ENCODE data around the gene SIGLECL1.
"Not testable (repeated sequence)": the region's sequence is repeated elsewhere in the genome, so short reads cannot be mapped to it uniquely, and the experiment has no call there.

SIGLECL1 gene

DNA sequence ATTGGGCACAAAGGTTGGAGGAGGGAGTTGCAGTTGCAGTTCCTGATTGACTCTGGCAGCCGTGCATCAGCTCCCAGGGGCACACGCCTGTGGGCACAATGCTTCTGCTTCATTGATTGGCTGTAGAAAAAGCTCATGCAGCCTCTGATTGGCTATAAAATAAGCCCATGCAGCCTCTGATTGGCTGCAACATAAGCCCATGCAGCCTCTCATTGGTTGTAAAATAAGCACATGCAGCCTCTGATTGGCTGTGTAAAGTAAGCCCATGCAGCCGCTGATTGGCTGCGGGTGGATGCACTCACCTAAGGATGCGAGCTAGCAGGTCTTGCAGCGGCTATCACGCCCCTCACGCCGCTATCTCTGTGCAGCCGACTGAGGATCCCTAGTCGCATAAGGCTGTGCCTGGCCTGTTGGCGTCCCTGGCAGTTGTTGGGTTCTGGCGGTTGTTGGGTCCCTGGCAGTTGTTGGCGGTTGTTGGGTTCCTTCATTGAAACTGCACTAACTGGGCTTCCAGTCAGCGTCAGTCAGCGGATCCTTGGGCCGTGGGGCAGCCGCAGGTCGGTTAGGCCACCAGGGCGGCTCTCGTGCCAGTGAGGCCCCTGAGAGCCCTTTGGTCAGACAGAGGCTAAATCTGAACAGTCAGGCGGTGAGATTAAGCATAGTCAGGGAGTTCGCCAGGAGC is at the start of gene SIGLECL1:
SIGLECL1 (plus strand) TSS at position 295 of the 682 bp plus-strand sequence. CDS start 12,993 bp downstream, outside the sequence.
- no peak for DNase-seq

DNA sequence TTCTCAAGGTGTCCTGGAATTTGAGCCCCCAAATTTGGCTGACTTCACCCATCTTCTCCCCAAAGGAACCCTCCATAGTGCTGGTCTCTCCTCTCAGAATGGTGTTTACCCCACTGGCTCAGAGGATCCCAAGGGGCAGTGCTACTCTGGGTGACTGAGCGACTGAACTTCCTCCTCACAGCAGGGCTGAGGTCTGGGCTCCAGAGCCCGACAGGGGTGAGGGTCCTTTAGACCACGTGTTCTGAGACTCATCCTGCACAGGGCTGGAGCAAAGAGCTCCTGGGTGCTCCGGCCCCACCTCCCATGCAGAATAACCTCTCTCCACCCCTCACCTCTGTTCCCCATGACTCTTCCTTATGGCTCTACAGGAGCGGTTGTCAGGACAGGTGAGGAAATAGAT is 49.2 kb upstream of the SIGLECL1 start:
- no peak for DNase-seq

DNA sequence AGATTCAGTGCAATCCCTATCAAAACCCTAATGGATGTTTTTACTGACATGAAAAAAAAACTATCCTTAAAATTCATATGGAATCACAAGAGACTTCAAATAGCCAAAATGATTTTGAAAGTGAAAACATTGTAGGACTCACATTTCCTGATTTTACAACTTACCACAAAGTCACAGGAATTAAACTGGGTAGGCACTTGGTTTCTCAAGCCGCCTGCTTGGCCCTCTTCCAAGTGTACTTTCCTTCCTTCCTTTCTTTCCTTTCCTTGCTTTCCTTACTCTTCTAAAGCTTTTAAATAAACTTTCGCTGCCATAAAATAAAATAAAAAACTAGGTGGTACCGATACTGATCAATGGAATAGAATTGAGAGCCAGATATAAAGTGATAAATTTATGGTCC is 47.0 kb upstream of the SIGLECL1 start:
- no peak for DNase-seq

DNA sequence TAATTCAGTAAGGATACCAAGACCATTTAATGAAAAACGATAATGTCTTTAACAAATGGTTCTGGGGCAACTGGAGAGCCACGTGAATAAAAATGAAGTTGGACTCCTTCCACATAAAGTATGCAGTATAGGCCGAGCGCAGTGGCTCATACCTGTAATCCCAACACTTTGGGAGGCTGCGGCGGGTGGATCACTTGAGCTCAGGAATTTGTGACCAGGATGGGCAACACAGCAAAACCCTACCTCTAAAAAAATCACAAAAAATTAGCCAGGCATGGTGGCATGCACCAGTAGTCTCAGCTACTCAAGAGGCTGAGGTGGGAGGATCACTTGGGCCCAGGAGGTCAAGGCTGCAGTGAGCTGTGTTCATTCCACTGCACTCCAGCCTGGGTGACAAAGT is 46.6 kb upstream of the SIGLECL1 start:
- no peak for DNase-seq

DNA sequence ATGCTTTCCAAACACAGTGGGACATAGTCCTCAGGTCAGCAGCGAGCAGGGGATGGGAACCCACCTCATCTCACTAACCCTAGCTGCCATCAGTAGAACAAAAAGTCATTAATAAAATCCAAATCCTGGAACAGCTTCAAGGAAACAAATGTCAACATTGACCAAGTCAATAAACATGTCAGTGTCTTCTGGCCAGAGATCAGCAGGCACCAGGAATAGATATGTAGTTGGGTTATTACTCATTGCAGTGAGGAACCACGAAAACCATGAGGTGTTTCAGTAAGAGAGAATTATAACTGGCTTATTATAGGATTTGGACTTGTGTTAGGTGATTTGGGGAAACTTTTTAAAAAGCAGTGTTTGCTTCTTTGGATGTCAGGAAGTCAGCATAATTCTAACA is 43.1 kb upstream of the SIGLECL1 start:
- DNase-seq = no peak

DNA sequence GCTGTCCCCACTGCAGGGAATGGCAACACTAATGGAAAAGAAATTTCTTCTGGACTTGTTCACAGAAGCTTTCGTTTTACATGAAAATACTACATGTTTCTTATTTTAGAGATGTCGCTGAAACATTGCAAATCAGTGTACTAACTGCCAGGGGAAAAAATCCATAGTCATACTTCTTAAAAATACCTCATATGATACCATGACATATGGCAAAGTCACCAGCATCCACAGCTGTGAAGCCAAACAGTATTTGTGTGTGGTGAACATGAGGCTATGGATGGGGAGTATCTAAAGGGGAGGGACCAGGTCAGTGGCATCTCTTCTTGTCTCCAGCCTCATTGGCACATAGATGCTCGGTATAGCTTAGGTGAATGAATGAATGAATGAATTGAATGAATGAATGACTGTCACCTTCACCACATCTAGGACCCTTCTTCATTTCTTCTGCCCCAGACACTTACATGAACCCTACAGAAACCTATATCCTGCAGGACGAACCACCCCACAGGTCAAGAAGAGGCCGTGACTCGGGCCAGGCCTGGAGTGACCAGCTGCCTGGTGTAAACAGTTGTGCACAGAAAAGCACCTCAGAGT is 40.6 kb upstream of the SIGLECL1 start:
- no peak for DNase-seq

DNA sequence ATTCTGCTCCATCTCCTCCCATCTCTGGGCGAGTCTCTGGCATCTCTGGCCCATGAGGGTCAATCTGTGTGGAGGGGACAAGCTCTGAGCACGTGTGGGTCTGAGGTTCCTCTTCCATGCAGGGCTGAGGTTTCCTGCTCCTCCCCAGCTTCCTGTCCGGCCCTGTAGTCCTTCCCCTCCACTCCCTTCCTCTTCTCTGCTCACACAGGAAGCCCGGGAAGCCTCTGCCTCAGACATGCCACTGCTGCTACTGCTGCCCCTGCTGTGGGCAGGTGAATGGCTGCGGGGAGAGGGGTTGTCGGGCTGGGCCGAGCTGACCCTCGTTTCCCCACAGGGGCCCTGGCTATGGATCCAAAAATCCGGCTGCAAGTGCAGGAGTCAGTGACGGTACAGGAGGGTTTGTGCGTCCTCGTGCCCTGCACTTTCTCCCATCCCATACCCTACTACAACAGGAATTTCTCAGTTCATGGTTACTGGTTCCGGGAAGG is 40.0 kb upstream of the SIGLECL1 start:
- DNase-seq = not testable (repeated sequence)

DNA sequence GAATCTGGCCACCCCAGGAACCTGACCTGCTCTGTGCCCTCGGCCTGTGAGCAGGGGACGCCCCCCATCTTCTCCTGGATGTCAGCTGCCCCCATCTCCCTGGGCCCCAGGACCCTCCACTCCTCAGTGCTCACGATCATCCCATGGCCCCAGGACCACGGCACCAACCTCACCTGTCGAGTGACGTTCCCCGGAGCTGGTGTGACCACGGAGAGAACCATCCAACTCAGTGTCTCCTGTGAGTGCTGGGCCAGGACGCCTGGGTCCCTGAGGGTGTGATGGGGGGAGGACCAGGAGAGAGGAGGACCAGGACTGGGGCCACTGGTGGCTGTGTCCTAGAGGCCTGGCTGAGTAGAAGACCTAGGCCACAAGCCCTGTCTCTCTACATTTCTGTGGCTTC is 39.0 kb upstream of the SIGLECL1 start:
- DNase-seq = no peak

DNA sequence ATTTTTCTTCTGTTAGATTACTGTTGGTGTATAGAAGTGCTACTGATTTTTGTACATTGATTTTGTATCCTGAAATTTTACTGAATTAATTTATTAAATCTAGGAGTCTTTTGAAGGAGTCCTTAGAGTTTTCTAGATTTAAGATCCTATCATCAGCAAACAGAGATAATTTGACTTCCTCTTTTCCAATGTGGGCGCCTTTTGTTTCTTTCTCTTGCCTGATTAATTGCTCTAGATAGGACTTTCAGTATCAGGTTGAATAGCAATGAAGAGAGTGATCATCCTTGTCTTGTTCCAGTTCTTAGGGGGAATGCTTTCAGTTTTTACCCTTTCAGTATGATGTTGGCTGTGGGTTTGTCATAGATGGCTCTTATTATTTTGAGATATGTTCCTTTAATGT is 31.6 kb upstream of the SIGLECL1 start:
- DNase-seq = no peak

DNA sequence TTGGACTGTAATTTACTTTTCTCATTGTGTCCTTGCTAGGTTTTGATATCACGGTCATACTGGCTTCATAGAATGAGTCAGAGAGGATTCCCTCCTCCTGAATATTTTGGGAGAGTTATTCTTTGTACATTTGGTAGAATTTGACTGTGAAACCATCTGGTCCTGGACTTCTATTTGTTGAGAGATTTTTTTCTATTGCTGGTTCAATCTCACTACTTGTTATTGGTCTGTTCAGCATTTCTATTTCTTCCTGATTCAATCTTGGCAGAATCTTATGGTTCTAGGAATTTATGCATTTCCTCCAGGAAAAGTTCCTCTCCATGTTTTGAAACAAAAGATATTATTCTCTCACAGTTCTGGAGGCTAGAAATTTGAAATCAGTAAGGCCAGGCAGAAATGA is 30.9 kb upstream of the SIGLECL1 start:
- no peak for DNase-seq

DNA sequence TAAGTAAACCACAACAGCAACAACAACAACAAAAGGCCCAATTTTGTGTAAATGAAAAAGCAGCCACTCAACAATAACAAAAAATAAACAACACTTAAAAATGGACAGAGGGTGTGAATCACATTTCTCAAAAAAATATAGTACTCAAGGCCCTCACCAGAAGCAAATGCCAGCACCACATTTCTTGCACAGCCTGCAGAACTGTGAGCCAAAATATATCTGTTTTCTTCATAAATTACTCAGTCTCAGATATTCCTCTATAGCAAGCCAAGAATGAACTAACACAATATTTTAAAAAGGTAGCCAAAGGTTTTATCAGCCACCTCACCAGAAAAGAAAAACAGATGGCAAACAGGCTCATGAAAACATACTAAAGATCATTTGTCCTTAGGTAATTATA is 29.9 kb upstream of the SIGLECL1 start:
- DNase-seq = no peak

DNA sequence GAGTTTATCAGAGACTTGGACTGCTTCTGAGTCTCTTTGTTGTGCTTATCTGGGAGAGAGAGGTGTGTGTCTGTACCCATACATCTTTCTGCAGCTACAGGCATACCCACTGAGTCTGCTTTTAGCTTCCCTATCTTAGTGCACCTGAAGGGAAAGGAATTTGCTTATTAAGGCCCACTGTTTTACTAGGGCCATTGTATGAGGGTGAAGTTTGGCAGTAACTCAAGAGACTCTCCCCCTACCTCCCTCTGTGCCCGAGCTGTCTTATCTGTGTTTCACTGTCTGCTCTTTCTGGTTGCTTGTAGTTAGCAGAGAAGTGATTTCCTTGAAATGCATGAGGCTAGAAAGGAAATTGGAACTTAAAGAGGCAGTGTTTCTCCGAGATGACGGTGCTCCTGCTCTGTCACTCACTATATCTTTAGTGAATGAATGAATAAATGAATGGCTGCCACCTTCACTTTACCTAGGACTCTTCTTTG is 26.7 kb upstream of the SIGLECL1 start:
- no peak for DNase-seq

DNA sequence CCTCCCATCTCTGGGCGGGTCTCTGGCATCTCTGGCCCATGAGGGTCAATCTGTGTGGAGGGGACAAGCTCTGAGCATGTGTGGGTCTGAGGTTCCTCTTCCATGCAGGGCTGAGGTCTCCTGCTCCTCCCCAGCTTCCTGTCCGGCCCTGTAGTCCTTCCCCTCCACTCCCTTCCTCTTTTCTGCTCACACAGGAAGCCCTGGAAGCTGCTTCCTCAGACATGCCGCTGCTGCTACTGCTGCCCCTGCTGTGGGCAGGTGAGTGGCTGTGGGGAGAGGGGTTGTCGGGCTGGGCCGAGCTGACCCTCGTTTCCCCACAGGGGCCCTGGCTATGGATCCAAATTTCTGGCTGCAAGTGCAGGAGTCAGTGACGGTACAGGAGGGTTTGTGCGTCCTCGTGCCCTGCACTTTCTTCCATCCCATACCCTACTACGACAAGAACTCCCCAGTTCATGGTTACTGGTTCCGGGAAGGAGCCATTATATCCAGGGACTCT is 25.9 kb upstream of the SIGLECL1 start, which contains the start of gene CD33:
CD33 (plus strand) TSS at position 183 of the 496 bp plus-strand sequence; CDS start at position 222, 39 bp downstream.
- DNase-seq = not testable (repeated sequence)

DNA sequence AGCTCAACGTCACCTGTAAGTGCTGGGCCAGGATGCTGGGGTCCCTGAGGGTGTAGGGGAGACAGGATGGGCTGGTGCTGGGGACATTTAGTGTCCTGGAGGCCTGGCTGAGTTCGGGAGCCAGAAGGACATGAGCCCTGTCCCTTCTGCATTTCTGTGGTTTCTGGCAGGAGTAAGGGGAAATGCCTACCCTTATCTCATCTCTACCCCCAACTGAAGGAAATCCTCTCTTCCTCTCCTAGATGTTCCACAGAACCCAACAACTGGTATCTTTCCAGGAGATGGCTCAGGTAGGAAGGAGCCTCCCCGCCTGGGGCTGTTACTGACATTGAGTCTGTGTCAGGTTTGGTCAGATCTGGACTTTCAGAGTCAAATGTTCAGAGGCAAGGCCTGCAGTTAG is 24.8 kb upstream of the SIGLECL1 start:
- DNase-seq = no peak

DNA sequence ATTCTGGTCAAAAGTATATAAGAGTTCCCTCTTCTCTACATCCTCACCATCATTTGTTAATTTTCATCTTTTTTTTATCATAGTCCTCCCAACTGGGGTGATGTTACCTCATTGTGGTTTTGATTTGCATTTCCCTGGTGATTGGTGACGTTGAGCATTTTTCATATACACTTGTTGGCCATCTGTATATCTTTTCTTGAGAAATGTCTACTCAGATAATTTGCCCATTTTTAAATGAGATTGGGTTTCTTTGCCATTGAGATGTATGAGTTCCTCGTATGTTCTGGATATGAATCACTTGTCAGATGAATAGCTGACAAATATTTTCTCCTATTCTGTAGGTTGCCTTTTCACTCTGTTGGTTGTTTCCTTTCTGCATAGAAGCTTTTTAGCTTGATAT is 23.6 kb upstream of the SIGLECL1 start:
- no peak for DNase-seq

DNA sequence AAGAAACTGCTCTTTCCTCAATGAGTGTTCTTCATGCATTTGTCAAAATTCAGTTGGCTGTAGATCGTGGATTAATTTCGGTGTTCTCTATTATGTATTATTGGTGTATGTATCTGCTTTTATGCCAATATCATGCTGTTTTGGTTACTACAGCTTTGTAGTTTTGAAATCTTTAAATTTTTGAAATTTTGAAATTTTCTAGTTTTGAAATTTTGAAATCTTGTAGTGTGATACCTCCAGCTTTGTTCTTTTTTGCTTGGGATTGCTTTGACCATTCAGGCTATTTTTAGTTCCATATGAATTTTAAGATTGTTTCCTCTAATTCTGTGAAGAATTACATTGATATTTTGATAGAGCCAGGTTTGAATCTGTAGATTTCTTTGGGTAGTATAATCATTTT is 22.9 kb upstream of the SIGLECL1 start:
- no peak for DNase-seq

DNA sequence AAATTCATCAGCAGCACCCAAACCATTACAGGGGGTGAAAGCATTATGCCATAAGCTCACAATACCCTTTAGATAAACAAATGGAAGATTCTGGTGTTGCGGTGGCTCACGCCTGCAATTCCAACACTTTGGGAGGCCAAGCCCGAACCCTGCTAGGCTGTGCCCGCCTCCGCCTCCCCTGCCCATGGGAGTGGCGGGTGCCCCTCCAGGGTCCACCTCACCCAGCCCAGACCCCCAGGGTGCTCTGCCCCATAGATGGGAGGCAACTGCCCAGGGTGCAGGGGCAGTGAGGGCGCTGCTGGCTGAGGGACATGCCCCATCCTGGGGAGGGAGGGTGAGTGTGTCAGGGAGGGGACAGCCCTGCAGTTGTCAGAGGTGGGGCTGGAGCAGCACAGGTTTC is 10.0 kb upstream of the SIGLECL1 start:
- no peak for DNase-seq

DNA sequence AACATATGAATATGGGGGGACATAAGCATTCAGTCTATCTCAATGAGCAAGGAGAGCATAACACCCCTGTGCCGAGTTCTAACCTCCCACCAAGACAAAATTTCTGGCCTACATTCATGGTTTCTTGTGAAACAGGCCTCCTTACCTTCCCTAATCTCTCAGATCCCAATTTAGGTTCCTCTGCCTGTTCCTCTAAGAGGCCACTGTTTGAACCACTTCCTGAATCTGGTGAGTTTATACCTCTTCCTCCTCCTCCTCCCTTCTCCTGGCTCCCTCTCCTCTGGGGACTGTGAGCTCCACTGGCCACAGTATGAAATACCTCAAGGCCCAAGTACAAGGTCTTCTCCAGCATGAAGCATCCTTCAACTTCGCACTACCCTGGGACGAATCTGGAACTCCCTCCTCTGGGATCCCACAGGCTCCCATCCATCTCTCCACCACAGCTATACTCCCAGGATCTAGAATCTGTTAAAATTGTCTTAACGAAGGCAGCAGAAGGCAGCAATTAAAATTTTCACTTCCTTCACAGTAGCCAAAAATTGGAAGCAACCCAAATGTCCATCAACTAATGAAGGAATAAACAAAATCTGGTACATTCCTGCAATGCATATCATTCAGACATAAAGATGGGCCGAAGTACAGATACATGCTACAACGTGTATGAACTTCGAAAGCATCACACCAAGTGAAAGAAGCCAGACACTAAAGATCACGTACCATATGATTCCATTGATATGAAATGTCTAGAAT is 7.8 kb upstream of the SIGLECL1 start:
- no peak for DNase-seq

DNA sequence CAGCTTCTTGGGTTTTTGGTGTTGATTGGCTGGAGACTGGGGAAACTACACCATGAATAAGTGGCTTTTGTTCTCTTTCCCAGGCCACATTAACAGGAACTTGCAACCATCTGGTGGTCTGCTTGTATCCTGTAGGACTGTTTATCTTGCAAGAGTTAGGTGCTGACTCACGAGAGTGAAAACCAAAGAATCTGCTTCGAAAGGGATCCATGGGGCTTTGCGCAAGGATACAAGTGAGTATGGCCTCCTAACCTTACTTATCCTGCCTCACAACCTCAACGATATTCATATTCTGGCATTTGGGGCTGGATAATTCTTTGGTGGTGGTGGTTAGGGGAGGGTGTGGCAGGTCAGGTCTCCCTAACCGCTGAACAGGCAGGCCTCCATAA is 4.7 kb upstream of the SIGLECL1 start:
- no peak for DNase-seq

DNA sequence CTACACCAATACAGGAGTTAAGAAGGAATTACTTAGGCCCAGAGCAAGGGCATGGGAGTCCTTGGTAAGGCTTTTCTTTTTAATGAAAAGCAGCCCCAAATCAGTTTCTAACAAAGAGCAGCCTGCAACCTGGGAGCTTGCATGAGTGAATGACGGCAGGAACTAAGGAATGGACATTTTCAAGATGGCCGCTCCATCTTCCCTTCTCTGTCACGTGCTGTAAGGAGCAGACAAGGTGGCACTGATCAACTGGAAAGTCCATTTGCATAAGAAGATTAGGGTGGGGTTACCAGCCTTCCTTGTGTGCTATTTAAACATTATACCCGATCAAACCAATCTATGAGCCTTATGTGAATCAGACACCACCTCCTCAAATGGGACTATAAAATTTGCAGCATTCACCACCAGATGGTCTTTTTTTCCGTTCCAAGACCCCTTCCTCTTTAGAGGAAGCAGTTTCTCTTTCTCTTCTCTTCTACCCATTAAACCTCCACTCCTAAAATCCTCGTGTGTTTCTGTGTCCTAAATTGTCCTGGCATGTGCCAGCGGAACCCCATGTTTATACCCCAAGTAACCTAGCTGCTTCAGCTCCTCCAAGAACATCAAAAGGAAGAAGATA is 2.8 kb upstream of the SIGLECL1 start:
- DNase-seq = no peak

DNA sequence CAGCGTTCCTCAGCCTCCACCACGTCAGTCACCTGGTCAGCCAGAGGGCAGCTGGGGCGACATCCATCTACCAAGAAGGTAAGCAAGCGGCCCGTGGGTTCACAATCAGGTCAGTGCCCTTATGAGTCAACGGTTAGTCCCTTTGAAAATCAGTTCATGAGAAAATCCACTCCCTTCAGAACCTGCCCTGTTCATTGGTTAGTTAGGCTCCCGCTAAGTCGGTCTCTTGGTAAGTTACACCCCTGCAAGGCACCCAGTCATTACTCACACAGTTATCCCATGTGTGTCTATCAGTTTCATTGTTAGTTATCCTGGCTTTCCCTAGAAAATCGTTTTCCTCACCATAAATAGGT is 564 bp downstream of the SIGLECL1 start:
- DNase-seq = no peak

DNA sequence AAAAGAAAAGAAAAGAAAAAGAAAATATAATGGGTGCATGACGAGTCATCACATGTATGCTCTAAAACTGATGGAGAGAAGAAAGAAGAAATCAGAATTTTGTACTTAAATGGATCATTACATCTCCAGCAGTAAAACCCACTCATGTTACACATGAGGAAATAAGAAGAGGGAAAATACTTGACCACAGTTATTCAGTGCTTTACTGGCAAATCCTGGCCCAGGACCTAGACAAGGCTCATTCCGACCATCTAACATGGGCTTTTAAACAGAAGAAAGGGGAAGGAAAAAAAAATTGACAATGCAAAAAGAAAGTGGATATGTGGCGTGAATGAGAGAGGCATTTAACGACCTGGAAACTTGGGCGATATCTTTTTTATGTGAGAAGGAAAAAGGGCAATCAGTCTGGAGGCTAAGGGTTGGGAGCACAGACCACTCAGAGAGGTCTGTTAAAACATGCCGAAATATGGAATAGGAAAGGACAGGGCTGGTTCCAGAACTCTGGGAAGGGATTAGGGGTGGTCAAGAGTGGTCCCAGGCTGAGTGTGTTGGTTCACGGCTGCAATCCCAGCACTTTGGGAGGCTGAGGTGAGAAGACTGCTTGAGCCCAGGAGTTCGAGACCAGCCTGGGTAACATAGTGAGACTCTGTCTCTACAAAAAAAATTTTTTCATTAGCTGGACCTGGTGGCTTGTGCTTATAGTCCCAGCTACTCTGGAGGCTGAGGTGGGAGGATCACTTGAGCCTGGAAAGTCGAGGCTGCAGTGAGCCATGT is 1.6 kb downstream of the SIGLECL1 start:
- DNase-seq = no peak
